SKM-1 treated with dmso at 0.1 percent for 144 hours (cell line): ENCODE data around the gene SCG5.

Experiments used
- DNase-seq: peaks from one replicate; lab custom pipeline; 2025; ENCODE audit not compliant: unreplicated experiment; lab: John Stamatoyannopoulos, UW

The SCG5 gene

DNA sequence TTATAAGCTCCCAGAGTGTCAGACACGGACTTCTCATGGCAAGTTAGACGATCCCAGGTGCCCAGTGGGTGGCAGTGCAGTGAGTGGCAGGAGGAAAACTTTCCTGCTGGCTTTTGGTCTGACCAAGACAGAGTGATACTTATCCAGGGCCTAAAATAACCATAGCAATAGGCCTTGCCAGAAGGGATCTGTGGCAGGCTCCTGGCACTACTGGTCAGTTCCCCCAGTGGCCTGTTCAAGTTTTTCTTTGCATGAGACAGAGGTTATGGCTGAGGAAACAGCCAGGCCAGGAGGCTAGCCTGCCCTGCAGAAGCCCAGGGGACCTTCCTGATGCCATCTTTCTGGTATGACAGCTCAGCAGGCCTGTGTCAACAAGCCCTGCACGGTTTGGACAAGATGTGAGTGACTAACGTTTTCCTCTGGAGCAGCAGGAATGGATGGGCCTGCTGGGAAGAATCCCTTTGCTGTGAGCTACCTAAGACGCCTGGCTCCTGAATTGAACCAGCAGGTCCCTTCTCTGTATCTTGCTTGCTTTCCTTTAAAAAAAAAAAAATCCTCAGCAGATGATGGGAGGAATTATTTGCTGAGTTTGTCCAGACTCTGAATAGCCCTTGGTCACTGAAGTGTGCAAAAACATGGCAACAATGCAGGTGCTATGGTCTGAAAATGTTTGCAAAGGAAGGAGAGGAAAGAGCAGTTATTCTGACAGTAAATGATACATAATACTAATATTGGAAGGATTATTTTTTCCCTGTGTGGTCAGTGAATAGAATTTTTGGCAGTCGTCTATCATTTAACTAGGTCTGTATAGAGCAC is 18.0 kb downstream of the SCG5 start:
- DNase-seq: no peak

DNA sequence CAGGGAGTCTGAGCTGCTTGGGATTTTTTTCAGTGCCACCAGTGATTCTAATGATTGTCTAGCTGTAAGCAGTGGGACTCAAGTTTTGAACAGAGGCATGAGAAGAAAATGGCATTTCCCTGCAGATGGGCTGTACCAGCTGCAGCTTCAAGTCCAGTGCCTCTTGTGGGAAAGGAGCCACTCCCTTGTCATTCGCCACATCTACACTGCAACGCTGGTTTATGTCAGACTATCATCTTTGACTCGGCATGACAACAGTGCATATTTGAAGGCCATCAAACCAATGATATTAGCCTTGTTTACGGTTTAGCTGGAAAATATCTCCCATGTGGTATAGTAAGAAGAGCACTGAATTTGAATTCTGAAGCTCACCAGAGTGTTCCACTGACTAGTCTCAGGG is 22.2 kb downstream of the SCG5 start:
- no peak for DNase-seq

DNA sequence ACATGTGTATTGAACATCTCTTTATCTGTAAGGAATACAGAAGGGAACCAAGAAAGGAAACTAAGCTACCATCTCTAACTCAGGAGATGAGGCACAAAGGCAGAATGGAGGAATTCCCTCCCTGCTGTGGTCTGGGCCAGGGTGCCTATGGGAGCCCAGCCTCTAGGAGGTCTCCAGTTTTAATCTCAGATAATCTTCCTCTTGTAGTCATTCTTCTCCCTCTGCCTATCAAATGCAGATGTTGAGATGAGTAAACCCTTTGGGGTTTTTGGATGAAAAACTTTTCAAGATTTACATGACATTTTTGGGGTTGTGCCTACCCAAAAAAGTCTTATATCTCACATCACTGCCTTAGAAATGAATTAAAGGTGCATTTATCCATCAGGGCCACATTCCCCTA is 23.3 kb downstream of the SCG5 start:
- no peak for DNase-seq

DNA sequence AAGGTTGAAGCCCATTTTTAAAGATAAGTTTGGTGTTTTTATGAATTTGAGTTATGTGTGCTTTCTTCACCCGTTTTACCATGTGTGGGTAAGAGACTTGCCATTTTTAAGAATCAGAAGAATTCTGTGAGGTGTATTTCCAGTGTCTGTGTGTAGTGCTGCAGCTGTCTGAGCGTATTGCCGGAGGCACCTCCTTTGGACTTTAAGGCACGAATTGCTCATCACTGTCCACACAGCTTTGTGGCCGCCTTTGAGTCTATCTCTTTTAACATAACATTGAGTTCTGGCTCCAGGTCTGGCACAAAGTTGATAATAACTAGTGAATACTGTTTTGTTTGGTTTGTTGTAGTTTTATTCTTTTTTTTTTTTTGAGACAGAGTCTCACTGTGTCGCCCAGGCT is 25.8 kb downstream of the SCG5 start:
- DNase-seq: no peak

DNA sequence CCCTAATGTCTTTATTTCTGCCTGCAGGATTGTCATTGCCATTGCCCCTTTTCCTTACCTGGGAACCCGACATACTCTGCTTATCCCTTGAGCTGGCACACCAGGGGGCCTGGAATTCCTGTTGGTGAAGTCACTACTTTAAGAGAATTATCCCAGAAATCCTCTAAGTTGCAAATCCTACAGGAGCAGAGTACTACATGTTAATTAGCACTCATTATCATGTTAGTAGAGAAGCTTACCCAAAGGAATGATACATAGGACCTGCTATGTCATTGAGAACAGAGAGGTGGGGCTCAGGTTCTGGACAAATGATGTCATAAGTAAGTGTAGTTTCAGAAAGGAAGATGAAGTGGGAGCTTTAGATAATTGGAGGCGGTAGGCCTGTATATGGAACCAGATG is 27.4 kb downstream of the SCG5 start:
- DNase-seq: no peak

DNA sequence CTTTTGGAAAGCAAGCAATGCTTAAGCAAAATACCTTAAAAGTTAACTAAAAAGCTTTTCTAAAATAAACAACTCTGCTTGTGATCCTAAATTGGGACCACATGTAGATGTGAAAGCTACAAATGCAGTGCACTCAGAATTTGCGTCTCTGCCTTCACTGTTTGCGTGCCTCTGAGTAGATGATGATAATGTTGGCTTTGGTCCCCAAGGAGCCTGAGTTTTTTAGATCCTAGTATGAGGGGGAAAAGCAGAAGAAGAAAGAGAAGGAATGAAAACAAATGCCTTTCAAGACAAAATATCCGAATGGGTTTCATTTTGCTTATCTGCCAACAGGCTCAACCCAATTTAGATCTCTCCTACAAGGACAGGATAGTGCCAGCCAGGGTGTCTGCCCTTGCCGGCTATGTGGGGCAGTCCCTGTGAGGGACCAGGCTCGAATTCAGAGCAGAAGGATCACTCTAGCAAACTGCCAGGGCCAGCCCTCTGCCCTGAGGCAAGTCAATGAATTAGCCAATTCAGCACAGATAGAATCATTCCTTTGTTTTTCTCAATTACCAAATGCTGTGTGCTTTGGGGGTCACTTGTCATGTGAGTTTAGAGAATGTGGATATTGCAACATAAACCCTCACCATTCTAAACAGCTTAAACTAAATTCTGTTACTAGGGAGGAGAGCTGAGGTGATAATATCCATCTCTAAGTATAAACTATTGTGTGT is 28.5 kb downstream of the SCG5 start:
- no peak for DNase-seq

DNA sequence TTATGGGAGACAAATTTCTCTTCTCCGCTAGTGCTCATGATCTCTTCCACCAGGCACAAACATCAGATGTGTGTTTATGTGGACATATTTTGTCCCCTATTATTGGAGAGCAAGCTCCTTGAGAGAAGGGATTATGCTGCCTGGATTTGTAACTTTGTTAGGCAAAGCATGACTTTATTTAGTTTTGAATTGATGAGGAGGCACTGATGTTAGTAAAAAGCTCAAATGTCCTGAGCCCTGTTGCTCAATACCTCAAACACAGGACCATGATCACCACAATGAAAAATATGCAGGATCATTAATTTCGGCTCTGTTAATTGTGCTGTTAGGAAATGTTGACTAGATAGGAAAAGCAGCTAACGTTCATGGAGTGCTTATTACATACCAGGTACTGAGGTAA is 29.1 kb downstream of the SCG5 start:
- DNase-seq: no peak

DNA sequence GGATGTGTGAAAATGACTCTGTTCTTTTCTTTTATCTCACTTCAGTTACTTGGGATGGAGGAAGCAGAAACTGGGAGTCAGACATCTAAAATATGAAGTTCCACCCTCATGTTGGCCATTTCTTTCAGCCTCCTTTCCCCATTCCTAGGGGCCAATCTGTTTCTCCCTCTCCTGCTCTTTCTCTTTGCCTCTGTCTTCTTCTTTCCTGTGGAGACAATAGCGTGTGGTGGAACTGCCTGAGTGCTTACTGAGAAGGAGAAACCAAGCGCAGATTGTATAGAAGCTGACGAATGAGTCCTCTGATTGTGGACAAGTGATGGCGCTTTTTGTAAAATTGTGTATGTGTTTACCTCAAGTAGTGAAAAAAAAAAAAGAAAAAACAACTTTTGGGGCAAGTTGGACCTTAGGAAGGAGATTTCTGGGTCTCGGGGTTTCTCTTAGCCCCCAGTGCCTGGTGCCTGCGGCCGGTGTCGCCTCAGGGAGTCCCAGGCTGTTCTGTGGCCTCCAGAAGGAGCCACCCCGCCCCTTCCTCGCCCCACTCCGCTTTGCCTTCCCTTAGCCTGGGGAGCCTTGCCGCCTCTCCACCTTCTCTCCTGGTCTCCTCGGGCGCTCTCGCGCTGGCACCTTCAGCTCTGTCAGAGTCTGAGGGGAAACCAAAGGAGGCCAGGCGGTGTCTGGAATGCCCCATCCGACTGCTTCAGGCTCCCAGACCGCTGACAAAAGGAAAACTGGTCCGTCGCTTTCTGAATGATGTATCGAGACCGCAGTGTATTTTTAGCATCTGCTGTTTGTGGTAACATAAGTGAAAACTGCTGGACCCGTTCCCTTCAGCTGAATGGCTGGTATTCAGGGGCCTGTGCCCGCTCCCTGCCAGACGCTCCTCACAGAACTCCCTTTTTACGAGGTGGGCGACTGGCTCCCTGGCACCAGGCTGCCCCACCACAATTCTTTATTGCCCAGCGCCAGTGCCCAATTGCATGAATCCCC is 30.1 kb downstream of the SCG5 start:
- no peak for DNase-seq

DNA sequence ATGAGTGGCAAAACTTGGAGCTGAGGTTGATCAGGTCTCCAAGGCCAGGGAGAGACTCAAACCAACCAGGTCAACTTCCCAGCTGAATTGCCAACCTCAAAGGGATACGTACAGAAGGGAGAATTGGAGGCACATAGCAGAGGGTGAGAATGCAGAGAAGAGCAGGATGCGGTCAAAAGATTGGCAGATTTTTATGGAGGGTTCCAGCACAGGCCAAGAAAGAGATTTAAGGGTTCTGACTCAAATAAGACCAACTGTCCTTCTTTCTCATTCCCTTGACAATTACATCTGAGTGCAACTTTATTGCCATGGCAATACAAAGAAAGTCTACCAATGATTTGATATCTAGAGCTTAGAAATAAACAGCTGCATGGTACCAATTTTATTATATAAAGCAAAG is 33.2 kb downstream of the SCG5 start:
- no peak for DNase-seq

DNA sequence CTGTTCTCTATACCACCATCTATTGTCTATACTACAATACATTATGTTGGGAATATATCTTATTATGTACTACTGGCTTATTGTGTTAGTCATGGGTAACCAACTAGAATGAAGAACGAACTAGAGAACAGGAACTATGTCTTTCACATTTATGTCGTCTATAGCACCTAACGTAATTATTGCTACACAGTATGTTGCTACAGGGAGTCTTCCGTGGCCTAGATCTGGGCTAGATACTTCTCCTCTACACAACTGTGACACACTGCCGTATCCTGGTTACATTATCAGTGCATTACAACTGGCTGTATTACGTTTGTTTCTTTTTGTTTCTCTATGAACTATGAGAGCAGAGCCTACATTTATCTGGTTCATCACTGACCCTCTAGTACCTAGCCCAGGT is 34.0 kb downstream of the SCG5 start:
- DNase-seq: peak; percentile 18

DNA sequence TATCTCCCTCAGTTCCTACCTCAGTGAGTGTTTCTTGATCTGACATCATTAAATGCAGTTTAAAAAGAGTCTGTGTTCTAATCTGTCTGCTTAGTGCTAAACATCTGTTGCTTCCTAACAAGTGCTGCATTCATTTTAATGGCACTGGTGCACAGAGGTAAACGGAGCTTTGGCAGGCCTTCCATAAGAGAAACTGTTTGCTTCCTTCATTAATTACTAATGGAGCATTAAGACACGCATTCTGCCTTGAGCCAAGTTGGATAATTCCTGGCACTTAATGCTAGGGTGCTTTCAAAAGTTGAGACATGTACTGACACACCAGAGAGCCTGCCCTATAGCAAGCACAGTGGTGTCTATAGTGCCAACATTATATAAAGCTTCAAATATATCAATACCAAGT is 34.7 kb downstream of the SCG5 start:
- no peak for DNase-seq

DNA sequence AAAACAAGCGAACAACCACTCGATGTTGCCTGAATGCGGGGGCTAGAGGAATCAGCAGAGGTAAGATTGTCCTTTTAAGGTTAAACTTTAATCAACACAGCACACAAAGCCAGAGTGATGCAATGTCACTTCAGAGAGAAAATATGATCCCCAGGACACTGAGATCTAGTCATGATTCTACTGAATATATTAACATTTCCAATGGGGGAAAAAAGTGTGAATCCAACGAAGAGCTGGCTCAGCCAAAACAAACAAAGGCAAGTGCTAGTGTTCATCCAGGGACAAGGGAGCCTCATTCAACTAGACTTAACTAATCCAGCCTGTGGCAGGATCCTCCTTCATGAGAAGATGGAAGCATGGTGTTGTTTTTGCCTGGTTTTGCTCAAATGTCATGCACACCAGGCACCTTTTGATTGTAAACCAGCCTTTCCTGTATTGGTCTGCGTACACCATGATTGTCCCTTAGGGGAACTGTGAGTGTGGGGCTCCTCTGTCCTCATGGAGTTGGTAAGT is 35.8 kb downstream of the SCG5 start:
- DNase-seq: no peak

DNA sequence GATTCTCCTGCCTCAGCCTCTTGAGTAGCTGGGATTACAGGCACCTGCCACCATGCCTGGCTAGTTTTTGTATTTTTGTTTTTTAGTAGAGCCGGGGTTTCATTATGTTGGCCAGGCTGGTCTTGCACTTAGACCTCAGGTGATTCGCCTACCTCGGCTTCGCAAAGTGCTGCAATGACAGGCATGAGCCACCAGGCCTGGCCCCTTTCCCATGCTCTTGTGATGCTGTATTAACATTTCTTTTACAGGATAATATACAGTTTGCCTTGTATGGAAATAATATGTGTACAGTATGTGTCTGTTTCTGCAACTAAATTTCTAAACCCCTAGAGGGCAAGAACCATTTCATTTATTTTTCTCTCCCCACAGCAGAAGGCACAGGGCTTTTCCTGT is 37.8 kb downstream of the SCG5 start:
- DNase-seq: no peak

DNA sequence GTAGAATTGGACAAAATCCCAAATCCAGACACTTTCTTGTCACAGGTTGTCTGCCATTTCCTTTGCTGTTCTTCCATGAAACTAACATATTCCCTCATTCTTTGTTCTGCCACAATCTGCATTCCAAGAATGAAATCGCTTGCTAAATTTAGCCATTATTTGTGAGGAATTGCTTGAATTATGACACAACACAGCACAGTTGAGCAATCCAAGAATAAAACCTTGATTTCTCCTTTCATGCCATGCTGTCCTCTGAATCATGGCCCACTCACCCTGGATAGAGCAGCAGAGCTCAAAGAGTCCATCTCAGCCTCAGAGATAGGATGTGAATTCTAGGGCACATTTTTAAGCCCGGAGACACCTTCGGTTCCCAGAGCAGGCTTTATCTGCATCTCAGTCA is 41.1 kb downstream of the SCG5 start:
- no peak for DNase-seq

DNA sequence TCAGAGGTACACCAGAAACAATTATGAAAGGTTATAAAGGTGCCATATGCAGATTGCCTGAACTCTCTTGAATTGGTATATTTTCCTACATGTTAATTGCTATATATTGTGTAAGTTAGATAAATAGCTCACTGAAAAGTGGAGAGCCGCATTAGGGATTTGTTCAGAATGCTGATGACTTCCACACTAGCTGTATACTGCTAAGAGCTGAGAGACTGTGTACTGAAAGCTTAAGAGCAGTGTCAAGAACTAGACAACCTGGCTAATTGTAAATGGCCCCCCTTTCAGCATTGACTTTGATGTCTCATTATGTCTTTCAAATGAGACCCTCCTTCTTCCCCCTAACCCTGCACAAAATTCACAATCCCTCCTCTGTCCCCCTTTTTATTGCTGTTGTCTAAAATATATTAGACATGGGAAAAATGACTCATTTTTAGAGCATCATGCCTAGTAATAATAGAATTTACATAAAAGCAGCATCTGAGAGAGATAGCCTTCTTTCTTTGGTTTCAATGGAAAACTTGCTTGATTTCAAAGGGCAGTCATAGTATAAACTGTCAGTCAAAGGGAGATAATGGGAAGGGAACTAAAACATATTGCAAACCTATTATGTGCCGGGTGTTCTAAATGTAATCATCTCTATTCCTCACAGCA is 41.6 kb downstream of the SCG5 start:
- DNase-seq: no peak

DNA sequence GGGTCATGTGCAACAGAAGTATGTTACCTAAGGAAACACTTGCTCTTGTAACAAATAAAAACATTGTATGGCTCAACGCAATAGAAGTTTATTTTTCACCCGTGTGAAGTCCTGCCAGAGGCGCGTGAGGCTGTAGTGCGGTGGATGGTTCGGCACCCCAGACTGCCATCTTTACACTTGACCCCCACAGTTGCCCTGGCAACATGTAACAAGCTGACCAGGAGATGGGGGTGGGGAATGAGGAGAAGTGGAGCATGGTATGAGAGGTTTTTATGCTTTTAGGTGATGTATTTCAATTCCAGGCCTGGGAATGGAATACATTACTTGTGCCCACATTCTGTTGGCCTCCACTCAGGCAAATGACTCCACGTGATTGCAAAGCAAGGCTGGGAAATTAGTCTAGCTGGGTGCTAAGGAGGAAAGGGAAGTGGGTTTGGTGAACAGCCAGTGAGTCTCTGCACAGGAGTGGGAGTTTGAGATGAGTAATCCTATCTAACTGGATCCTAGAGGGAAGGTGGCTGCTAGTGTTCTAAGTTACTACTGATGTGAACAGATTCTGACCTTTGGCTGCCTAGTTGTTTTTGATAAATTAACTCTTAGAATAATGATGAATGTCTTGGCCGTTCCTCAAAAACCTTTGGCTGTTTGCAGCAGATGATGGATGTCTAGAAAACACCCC is 42.5 kb downstream of the SCG5 start:
- peak; percentile 27 for DNase-seq

DNA sequence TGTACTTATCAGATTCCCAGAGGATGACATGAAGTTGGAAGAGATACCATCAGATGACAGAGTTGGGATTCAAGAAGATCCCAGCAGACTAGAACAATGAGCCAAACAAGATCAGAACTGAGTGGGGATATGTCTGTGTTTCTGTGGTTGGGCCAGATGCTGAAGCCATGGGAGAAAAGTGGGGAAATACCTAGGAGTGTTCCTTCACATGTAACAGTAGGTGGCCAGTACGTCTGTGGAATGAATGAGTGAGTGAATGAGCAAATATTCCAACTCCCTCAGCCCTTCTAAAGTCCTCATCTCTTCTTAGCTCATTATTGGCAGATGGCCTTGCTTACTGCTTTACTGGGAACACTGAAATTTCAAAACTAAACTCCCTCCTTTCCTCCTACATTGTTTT is 44.1 kb downstream of the SCG5 start:
- no peak for DNase-seq

DNA sequence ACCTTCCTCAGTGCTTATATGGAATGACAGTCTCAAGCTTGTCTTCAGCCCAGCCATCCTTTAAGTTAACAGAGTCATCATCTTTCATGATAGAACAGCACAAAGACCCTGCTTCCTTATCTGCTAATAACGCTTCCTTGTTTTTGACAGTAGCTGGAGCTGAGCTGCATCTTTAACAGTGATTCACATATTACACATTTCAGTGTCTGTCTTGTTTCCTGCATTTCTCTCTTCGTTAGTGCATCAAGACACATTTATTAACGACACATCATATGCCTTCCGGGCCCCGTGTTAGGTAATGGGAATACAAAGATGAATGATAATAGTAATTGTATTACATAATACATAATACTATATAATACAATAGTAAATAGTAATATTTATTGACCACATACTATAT is 46.0 kb downstream of the SCG5 start:
- no peak for DNase-seq

DNA sequence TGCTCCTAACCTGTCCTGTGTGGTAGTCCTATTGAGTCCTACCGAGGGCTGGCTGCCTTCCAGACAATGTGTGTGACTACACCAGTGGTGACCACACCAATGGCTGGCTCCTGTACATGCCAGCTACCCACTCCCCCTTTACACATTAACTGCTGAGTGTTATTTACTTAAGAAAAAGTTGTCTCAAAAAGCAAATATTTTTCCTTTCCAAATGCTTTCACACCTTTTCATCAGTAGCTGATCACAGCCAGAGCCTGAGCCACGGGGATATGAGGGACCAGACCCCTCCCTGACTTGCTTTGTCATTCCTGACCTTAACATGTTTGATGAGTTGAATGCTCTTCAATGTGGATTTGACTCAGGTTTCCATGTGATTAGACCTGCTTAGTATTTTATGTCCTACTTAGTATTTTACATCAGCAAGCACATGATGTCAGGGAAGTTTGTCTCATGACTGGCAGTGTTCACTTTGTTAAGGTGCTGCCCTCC is 46.7 kb downstream of the SCG5 start:
- no peak for DNase-seq
